Dedifferentiated amniotic fluid mesenchymal stem cell (primary cell): ENCODE data around the gene SIAE.

Source experiments
- DNase-seq: peaks from one replicate; pipeline ENCODE4 v3.0.0-alpha.2; 2016; ENCODE audit errors: extremely low spot score

Gene SIAE

DNA sequence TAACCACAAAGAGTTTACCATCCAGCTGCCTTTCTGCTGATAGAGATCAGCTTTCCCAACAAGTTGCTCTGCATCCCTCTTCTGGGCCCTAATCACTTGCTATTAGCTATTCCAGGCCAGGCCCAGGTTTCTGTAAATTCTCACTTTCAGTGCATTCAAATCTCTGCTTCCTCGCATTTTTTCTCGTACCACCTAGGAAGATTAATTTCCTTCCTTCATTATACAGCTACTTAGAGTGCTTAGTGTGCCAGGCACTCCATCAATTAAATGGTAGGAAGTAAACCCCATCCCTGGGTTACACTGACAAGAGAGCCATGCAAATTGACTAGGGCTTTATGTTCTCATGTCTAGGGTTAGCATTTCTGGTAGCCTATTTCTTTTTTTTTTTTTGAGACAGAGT is 9.7 kb downstream of the SIAE start:
- DNase-seq, result no peak

GRCh38 chr11:124662106-124662505 is 11.4 kb downstream of the SIAE start:
- DNase-seq, result no peak

- DNase-seq, result no peak
These were observed 12.0 kb downstream of the SIAE start for GRCh38 chr11:124661553-124661952.

- no peak for DNase-seq
These were observed 14.6 kb downstream of the SIAE start for GRCh38 chr11:124658986-124659385.

DNA sequence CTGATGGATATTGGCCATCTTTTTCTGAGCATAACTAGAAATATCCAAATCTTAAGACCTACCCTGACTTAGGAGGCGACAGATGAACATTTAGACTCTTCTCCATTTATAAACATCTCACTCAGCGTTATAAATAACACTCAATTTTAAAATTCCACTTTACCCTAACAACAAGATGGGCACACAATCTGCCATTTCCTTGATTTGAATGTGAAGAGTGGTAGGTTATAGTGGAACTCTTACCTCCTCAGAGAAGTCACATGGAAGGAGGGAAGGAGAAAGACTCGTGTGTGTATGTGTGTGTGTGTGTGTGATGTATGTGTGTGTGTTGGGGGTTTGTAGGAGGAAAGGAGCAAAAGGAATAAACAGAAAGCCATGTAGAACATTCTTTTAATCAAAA is 15.0 kb downstream of the SIAE start:
- no peak for DNase-seq

GRCh38 chr11:124657904-124658303 is 15.6 kb downstream of the SIAE start:
- no peak for DNase-seq

DNA sequence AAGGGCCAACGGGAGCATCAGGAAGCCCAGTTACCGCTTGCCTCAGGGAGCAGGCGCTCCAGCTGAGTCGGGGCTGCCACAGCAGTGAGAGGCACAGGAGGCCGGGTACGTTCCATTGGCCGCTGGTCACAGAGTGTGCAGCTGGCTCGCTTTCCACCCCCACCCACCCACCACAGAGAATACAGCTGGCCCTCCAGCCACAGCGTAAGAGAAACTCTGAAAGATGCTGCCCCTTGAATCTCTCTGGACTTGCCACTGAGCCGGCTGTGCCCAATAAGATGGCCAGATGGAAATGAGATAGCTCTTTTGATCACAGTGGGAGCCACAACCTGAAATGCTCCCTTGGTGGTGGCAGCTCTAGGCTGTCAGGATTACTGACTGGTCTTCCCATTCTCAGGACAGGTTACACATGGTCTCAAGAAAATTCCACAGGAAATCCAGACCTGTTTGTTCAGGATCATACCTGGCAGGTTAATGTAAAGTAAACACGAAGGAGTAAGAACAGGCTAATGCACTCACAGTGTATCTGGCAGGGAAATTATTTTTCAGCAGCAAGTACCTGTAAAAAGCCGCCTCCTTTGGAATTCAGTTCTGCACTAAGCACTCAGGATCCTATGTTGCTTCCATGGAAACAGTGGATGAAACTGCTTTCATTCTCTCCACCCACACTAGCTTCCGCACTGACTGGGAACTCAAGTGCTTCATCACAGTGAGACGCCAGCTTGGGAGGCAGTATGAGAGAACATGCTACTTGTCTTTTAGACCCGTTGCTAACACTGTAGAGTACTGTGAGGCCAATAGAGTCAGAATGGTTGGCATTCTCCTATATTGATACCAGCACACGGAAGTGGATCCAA is 16.5 kb downstream of the SIAE start:
- no peak for DNase-seq

- no peak for DNase-seq
These were observed 24.9 kb downstream of the SIAE start for GRCh38 chr11:124648610-124649009.

- DNase-seq, result no peak
These were observed 27.4 kb downstream of the SIAE start for GRCh38 chr11:124646148-124646547.

DNA sequence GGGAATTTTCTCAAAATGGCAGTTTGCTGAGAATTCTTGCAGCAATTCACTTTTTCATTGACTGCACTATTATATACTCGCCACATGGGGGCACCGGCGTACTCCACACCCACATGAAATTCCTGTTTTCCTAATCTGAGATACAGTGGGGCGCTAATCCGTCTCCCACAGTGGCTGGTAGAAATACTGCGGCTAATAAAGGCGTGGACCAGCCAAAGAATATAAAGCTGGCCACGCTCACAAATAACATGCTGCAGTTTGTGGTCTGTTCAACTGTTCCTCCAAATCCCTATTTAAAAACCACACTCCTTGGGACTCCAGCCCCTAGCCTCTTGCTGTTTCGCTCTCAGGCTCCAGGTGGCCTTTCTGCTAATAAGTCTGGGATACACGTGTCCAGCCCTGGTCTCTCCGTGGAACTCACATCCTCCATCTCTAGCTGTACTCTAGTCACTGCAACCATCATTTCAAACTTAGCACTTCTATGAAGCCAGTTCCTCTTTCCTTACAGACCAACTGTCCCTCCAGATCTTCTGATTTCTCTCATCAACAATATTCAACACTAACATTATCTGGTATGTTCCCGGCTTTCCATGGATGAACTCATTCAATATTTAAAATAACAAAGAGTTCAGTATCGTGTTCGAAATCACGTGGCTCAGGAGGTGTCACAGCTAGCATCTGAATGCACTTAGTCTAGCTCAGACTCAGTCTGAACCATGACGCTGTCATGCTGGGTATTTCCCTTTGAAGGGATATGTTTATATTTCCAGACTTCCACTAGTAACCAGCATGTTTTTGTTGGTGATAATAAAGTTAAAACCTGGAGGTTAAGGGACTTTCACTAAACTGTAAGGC is 28.9 kb downstream of the SIAE start:
- peak; percentile 69 for DNase-seq

GRCh38 chr11:124643605-124644425 is 29.7 kb downstream of the SIAE start:
- peak; percentile 86 for DNase-seq

GRCh38 chr11:124643042-124643604 is 30.4 kb downstream of the SIAE start:
- DNase-seq, result no peak

DNA sequence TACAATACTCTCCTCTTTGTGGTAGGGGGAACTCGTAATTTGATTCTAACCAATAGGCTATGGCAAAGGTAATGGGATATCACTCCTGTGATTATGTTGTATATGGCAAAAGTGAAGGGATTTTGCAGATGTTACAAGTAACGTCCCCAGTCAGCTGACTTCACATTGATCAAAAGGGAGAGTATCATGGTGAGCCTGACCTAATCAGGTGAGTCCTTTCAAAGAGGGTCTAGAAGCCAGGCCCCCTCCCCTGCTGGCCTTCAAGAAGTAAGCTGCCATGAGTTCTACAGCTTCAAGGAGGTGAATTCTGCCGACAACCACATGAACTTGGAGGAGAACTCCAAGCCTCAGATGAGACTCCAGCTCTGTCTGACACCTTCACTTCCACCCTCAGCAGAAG is 30.9 kb downstream of the SIAE start:
- no peak for DNase-seq

DNA sequence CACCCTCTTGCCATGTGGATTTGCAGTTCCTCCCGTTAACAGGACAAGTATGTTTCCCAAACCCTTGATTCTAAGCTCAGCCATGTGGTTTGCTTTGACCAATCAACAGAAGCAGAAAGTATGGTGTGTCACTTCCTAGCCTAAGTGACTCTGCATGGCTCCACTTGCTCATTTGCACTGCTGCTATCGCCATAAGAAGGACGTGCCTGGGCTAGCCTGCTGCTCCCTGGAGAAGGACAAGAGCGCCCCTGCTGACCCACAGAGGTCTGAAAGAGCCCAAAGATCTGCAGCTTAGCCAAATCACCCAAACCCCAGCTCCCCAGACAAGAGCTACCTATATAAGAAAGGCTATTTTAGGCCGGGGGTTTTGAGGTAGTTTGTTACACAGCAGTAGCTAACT is 32.9 kb downstream of the SIAE start:
- no peak for DNase-seq

- DNase-seq, result no peak
These were observed 34.4 kb downstream of the SIAE start for GRCh38 chr11:124639186-124639585.

- no peak for DNase-seq
These were observed 35.0 kb downstream of the SIAE start for GRCh38 chr11:124638500-124638899.

DNA sequence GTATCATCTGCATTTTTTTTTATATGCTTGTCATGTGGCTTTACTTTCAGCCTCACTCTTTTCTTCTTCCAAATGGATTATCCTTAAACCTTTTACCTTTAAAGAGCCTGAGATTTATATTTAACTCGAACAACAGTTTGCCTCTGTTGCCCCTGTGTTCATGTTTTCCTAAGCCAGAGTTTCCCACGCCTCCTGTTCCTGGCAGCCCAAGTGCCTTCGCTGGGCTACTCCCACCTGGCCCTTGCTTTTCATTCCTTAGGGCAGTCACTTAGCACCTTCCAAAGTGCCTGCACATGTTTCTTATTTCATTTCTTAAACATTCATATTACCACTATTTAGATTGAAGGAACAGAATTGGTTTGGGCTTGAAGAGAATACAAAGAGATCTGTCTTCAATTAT is 37.6 kb downstream of the SIAE start:
- no peak for DNase-seq

GRCh38 chr11:124633355-124633754 is 40.2 kb downstream of the SIAE start:
- DNase-seq, result no peak

GRCh38 chr11:124629961-124630360 is 43.6 kb downstream of the SIAE start:
- no peak for DNase-seq

- no peak for DNase-seq
These were observed 46.0 kb downstream of the SIAE start for GRCh38 chr11:124627546-124627945.

DNA sequence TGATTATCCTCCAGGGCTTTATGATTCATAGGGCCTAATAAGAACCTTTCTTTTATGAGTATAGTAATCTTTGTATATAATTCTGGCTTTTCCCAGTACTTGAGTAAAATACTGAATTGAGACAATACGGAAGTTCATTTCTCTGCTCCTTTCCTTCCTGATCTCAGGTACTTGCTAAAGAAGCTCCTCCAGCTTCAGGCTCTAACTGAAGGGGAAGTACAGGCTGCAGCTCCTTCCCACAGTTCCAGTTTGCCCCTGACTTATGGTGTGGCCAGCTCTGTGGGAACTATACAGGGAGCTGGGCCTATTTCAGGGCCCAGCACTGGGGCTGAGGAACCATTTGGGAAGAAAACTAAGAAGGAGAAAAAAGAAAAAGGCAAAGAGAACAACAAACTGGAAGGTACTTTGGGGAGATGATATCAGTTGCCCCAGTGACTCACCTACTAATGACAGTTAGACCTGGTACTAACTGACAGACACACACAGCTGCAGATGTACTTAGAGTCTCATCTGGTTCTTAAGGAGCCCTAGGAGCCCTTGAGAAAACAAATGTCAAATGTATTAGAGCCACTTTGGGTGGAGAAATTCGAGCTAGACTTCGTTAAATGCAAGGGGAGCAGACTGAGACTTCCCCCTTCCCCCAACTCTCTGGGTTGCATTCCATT is 47.9 kb downstream of the SIAE start:
- DNase-seq, result no peak
